GM12872 (cell line): ENCODE measurements around the gene RYR2.

Source experiments
- CTCF ChIP-seq: IDR thresholded peaks from 3 replicates; pipeline ENCODE4 v1.5.1; 2011; ENCODE audit warnings: low read depth, mild to moderate bottlenecking, low read length, moderate library complexity; ENCODE audit not compliant: insufficient read depth

RYR2 gene

GRCh38 chr1:237032029-237032428, 10.0 kb upstream of the RYR2 start:
- TF ChIP-seq CTCF = no peak

GRCh38 chr1:237033061-237033460, 8.9 kb upstream of the RYR2 start:
- TF ChIP-seq CTCF = no peak

GRCh38 chr1:237033804-237034203, 8.2 kb upstream of the RYR2 start:
- no peak for TF ChIP-seq CTCF

DNA sequence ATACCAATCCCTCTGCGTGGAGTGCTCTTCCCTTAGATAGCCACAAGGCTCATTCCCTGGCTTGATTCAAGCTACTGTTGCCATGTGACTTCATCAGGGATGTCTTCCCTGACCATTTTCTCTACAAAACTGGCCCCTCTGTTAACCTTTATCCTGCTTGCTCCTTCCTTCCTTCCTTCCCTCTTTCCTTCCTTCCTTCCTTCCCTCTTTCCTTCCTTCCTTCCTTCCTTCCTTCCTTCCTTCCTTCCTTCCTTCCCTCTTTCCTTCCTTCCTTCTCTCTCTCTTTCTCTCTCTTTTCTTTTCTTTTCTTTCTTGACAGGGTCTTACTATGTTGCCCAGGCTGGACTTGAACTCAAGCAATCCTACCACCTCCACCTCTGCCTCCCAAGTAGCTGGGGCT, 6.2 kb upstream of the RYR2 start:
- no peak for TF ChIP-seq CTCF

DNA sequence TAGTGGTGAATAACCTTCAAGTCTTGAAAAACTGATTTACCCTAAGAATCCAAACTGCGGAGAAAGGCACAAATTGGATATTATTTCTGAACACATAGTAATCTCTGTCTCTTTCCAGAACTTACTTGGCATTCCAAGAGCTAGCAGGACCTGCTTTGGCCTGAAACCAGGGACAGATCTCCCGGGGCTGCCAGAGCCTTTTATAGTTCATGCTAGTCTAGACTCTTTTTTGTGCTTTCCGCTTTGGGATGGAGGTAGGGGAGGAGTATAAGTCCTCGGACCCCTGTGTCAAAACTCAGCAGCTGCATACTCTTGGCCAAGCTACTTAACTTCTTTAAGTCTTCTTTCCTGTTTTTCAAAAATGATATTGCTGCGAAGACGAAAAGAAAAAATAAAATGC, 3.8 kb upstream of the RYR2 start:
- TF ChIP-seq CTCF = no peak

DNA sequence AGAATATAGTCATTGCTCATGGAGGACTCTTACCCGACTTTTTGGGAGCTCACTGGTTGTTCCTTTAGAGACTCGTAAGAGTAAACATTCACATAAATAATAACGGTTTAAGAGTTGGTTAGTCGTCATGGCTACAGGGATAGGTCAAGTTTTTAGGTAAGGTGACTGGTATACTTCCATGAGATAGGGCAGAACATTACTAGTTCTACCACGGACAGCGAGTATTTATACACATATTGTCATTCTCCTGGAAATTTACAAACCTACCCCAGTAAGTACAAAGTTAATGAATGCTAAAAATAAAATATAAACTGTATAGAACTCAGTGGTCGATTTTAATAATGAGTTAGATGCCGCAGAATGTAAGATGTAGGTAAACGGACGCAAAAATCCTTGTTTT, 1.2 kb upstream of the RYR2 start:
- TF ChIP-seq CTCF = no peak

DNA sequence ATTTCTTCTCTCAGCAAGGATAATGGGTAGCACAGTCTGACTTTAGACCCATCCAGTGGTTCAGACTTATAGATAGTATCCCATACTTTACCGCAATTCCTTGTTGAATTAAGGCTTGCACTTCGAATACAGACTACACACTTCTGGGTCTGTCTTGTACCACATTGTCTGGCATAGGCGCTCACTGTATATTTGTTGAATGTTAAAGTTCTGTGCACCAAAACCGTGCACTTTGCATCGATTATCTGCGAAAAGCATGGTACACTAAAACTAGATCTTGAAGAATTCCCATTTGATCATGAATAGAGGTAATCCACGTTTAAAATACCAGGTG, 556 bp upstream of the RYR2 start:
- no peak for TF ChIP-seq CTCF

DNA sequence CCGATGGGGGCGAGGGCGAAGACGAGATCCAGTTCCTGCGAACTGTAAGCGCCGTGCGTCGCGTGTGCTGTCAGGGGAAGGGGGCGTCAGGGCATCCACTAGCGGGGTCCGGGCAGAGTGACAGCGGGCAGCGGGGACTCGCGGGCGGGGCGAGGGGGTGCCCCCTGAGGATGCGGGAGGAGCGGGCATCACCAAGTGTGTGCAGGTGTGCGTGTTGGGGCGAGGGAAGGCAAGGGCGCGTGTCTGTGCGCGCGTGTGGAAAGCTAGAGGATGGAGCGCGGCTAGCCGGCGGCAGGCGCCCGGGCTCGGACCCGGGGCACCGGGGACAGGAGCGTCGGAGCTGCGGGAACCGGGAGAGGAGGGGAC, 525 bp downstream of the RYR2 start:
- TF ChIP-seq CTCF = no peak
